PFSK-1 (cell line): ENCODE results near the gene MSL2.

Source experiments
- FOXP2 ChIP-seq: optimal IDR thresholded peaks from 2 replicates; pipeline ENCODE3; 2011; ENCODE audit warnings: borderline replicate concordance, control low read depth, inconsistent platforms; ENCODE audit not compliant: insufficient read depth; ENCODE audit errors: extremely low read length, extremely low read depth
- POLR2AphosphoS5 ChIP-seq: IDR thresholded peaks from 2 replicates; pipeline ENCODE4 v1.6.1; 2012; ENCODE audit warnings: low read depth, mild to moderate bottlenecking, control low read depth, low read length, moderate library complexity
- REST ChIP-seq, 2 experiments: IDR thresholded peaks; 2 replicates each; pipeline versions ENCODE4 v1.6.1 to v1.8.0; 2011 to 2012; ENCODE audit warnings: low read depth in 2 of 2, low read length in 2 of 2, control low read depth in 1 of 2, inconsistent platforms in 1 of 2, mild to moderate bottlenecking in 1 of 2, moderate library complexity in 1 of 2; ENCODE audit not compliant: insufficient read depth in 1 of 2
- SIN3A ChIP-seq: IDR thresholded peaks from 2 replicates; pipeline ENCODE4 v1.6.1; 2012; ENCODE audit warnings: mild to moderate bottlenecking, low read length, moderate library complexity, borderline replicate concordance; ENCODE audit not compliant: insufficient read depth
- TAF1 ChIP-seq: IDR thresholded peaks from 2 replicates; pipeline ENCODE4 v1.6.1; 2012; ENCODE audit warnings: low read length, control low read depth, borderline replicate concordance; ENCODE audit not compliant: insufficient read depth

- no peak for TF ChIP-seq TAF1
- TF ChIP-seq REST (IDR thresholded peaks at IDR 0.05; ENCODE audit: insufficient read depth in 1 of 2, low read depth in 2 of 2, low read length in 2 of 2) = no peak
- no peak for TF ChIP-seq SIN3A
- TF ChIP-seq POLR2AphosphoS5 = no peak
- TF ChIP-seq FOXP2 = no peak
Observed at GRCh38 chr3:136114421-136114820, 81.7 kb downstream of the MSL2 start.
